Natural killer cell (primary cell): Measurements from ENCODE around the gene TRIM42. TPM values are rescaled to one million over a fixed set of nuclear protein-coding genes. Genes with fewer than 3 reads are reported as not detected.

Experiments used
- ATAC-seq, 3 donors: fragments of 150-1000 bp in 2 of 3; fragments of 200-7000 bp in 1 of 3; cut with Tn5 transposase; 1 replicate in 1 of 3; 2 replicates in 2 of 3; pipeline ENCODE4 v1.10.0; 2021; ENCODE audit warnings: mild to moderate bottlenecking in 2 of 3, moderate library complexity in 2 of 3
- DNase-seq, 2 donors: peaks; one replicate each; pipeline versions ENCODE4 v3.0.0 to v3.0.0-alpha.2; 2013 to 2021; ENCODE audit warnings: mixed read lengths in 1 of 2
- H3K27ac ChIP-seq: one replicate; pipeline ENCODE4 v1.5.1; 2013; ENCODE audit warnings: mild to moderate bottlenecking, low read length
- H3K27me3 ChIP-seq: one replicate; pipeline ENCODE4 v1.6.1; 2013; ENCODE audit warnings: low read length; ENCODE audit not compliant: control insufficient read depth, insufficient read depth
- H3K36me3 ChIP-seq: one replicate; pipeline ENCODE4 v1.6.1; 2013; ENCODE audit warnings: low read length; ENCODE audit not compliant: control insufficient read depth, insufficient read depth
- H3K4me1 ChIP-seq: one replicate; pipeline ENCODE4 v1.6.1; 2013; ENCODE audit warnings: low read length; ENCODE audit not compliant: control insufficient read depth, insufficient read depth
- H3K4me3 ChIP-seq: one replicate; pipeline ENCODE4 v1.5.1; 2013; ENCODE audit warnings: low read length
- H3K9me3 ChIP-seq: one replicate; pipeline ENCODE4 v1.6.1; 2013; ENCODE audit warnings: low read length; ENCODE audit not compliant: control insufficient read depth, insufficient read depth
- H3K27ac Mint-ChIP-seq, 2 donors: one replicate each; pipeline ENCODE4 v1.8.0; 2022; ENCODE audit warnings: mild to moderate bottlenecking in 2 of 2, mixed read lengths in 2 of 2, moderate library complexity in 1 of 2
- H3K27me3 Mint-ChIP-seq, 2 donors: one replicate each; pipeline ENCODE4 v1.8.0; 2022; ENCODE audit warnings: low read depth in 2 of 2, mixed read lengths in 2 of 2
- H3K36me3 Mint-ChIP-seq: one replicate; pipeline ENCODE4 v1.8.0; 2022; ENCODE audit warnings: mixed read lengths
- H3K4me1 Mint-ChIP-seq, 2 donors: one replicate each; pipeline ENCODE4 v1.8.0; 2022; ENCODE audit warnings: mixed read lengths in 2 of 2
- H3K4me3 Mint-ChIP-seq: one replicate; pipeline ENCODE4 v1.8.0; 2022; ENCODE audit warnings: mild to moderate bottlenecking, moderate library complexity, mixed read lengths
- H3K9me3 Mint-ChIP-seq, 2 donors: one replicate each; pipeline ENCODE4 v1.8.0; 2022; ENCODE audit warnings: mixed read lengths in 2 of 2
- WGBS: methylation state at CpG from one replicate; pipeline ENCODE4 v1.1.7; 2013; ENCODE audit warnings: missing lambda C conversion rate; ENCODE audit not compliant: insufficient coverage; 5-methylcytosine and 5-hydroxymethylcytosine counted together
- intact Hi-C: fragments of 100-400 bp; cut with micrococcal nuclease; formaldehyde crosslinking; loops from one replicate; pipeline ENCODE4 v1.14.2; 2022
- total RNA-seq, 4 donors: library from RNA; stranded (reverse); fragments of 120-200 nt in 1 of 4; gene quantifications; one replicate each; pipeline versions ENCODE4 v1.2.3 to v1.2.4, GENCODE V29; 2013 to 2022
- TF ChIP-seq, protein P1 (sequence below): fragments of 200-600 bp; IDR thresholded peaks from one replicate; pipeline ENCODE4 v1.8.0; 2022; ENCODE audit warnings: antibody characterized with exemption

TRIM42 gene
- not detected for total RNA-seq
- total RNA-seq (2013), result not detected

DNA sequence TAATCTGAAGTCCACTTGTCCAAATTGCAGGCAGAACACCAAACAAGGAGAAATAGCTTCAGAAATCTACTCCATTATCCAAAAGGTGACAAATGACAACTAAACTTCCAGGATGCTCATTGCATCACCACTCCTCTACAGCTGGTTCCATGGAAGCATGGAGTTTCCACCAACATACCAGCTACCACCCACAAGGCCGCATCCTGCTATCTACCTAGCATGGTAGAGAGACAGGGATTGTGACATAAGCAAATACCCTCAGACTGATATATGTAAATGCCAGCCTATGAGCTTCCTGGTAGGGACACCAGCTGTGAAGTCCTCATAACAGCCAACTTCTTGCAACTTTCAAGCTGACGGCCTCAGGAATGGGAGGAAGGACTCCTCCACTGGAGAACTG is at the start of gene TRIM42:
Gene TRIM42 (plus strand): TSS at position 301 of the 400 bp plus-strand sequence. CDS start 166 bp downstream, outside the sequence.
- 75% methylated on average over 2 of the region's 2 CpGs for WGBS
- peaks cover 0 to 3% of the 10 kb centered on the region in 2 donors for H3K9me3 Mint-ChIP-seq
- Histone ChIP-seq H3K27ac (no peak within 1 kb of the TSS), H3K27me3 (no peaks in the 10 kb centered on the region), H3K9me3 (no peaks in the 10 kb centered on the region), H3K36me3 (no peaks in the 10 kb centered on the region), H3K4me3 (no peak within 1 kb of the TSS), H3K4me1 (no peaks in the 10 kb centered on the region)
- TF ChIP-seq, protein P1, sequence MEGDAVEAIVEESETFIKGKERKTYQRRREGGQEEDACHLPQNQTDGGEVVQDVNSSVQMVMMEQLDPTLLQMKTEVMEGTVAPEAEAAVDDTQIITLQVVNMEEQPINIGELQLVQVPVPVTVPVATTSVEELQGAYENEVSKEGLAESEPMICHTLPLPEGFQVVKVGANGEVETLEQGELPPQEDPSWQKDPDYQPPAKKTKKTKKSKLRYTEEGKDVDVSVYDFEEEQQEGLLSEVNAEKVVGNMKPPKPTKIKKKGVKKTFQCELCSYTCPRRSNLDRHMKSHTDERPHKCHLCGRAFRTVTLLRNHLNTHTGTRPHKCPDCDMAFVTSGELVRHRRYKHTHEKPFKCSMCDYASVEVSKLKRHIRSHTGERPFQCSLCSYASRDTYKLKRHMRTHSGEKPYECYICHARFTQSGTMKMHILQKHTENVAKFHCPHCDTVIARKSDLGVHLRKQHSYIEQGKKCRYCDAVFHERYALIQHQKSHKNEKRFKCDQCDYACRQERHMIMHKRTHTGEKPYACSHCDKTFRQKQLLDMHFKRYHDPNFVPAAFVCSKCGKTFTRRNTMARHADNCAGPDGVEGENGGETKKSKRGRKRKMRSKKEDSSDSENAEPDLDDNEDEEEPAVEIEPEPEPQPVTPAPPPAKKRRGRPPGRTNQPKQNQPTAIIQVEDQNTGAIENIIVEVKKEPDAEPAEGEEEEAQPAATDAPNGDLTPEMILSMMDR, result no peak
- DNase-seq, result no peak
- ATAC-seq, result no peak
- no peaks in the 10 kb centered on the region for H3K4me1 Mint-ChIP-seq
- no peak within 1 kb of the TSS for H3K27ac Mint-ChIP-seq
- H3K27me3 Mint-ChIP-seq, result no peaks in the 10 kb centered on the region
- intact Hi-C loops, result no loop called here
- peaks cover 2% of the 10 kb centered on the region for H3K36me3 Mint-ChIP-seq
- no peak within 1 kb of the TSS for H3K4me3 Mint-ChIP-seq

DNA sequence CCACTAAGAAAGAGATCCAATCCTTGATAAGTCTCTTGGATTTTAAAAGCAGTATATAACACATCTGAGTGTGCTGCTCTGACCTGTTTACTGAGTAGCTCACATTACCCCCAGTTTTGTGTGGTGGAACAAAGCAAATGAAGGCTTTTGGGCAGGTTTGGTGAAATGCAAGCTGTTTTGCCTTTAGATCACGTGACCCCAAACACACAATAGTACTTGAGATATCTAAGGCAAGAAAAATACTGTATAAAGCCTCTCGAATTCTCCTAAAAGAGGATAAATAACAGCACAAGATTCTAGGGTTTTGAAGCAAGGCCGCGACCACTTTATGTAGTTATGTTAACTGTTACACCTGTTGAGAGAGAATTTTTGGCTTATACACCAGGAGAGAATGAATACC is 49.3 kb upstream of the TRIM42 start:
- Histone ChIP-seq H3K27ac (no peak overlapping the region), H3K4me1 (no peaks in the 10 kb centered on the region), H3K27me3 (no peaks in the 10 kb centered on the region), H3K4me3 (no peak overlapping the region), H3K9me3 (no peaks in the 10 kb centered on the region), H3K36me3 (no peaks in the 10 kb centered on the region)
- peaks cover 3% of the 10 kb centered on the region in 2 donors for H3K9me3 Mint-ChIP-seq
- TF ChIP-seq, protein P1, result no peak
- intact Hi-C loops, result no loop called here
- WGBS, result 49% methylated on average over 4 of the region's 4 CpGs
- H3K27me3 Mint-ChIP-seq, result peaks cover 0 to 6% of the 10 kb centered on the region in 2 donors
- H3K27ac Mint-ChIP-seq, result no peak overlapping the region
- H3K4me3 Mint-ChIP-seq, result no peak overlapping the region
- H3K36me3 Mint-ChIP-seq, result no peaks in the 10 kb centered on the region
- DNase-seq, result no peak
- H3K4me1 Mint-ChIP-seq, result no peaks in the 10 kb centered on the region
- ATAC-seq, result no peak

DNA sequence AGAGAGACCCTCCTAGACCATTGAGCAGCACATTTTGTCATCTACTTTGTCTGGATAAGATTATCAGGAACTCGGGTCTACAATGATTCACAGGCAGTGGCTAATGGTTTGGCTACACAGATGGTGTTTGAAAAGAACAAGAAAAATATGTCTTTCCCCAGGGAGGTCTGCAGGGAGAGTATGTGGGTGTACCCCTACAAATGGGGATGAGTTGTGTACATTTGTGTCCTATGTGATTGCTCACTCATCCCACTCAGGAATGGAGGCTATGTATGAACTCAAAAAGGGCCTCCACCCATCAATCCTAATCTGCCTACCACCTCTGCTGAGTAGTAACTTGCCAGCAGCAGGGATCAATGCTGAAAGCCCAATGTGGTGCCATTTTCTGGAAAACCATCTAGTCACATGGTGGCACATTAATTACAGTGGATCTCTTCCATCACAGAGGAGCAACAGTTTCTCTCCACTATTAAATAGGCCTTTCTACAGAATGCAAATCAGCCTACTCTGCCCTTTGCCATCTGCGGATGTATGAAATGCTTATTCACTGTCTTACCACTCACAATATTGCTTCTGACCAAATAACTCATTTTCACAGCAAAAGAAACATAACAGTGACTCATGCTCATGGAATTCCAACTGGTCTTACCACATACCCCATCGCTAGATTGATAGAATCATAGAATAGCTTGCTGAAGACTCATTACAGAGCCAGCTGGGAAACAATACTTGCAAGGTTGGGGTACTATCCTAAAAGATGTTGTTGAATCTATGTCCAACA is 48.3 kb upstream of the TRIM42 start:
- no peaks in the 10 kb centered on the region for H3K27me3 ChIP-seq
- no peaks in the 10 kb centered on the region for H3K4me1 Mint-ChIP-seq
- H3K9me3 ChIP-seq, result no peaks in the 10 kb centered on the region
- peaks cover 3% of the 10 kb centered on the region in 2 donors for H3K9me3 Mint-ChIP-seq
- no peaks in the 10 kb centered on the region for H3K36me3 Mint-ChIP-seq
- no peak for DNase-seq
- intact Hi-C loops, result no loop called here
- no peak overlapping the region for H3K27ac ChIP-seq
- H3K27ac Mint-ChIP-seq, result no peak overlapping the region
- TF ChIP-seq, protein P1, result no peak
- H3K27me3 Mint-ChIP-seq, result peaks cover 0 to 6% of the 10 kb centered on the region in 2 donors
- no peak overlapping the region for H3K4me3 ChIP-seq
- 88% methylated on average over 2 of the region's 3 CpGs for WGBS
- no peak overlapping the region for H3K4me3 Mint-ChIP-seq
- H3K4me1 ChIP-seq, result no peaks in the 10 kb centered on the region
- H3K36me3 ChIP-seq, result no peaks in the 10 kb centered on the region
- no peak for ATAC-seq

DNA sequence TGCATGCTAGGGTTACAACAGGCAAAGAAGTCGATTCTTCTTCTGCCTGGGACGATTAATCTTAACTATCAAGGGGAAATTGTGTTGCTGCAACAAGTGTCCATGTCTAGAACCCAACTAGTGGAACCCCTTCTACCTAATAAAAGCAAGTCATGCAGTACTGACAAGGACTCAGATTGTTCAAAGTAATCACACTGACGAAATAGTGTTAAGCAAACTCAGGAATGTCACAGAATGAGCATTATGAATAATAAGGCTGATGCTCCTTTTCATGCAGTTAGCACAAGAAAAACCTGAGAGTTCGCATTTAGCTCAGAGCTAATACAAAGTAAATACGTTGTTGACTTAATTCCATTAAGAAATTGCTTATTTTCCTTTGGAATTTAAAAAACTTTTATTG is 47.5 kb upstream of the TRIM42 start:
- Mint-ChIP-seq H3K36me3 (no peaks in the 10 kb centered on the region), H3K9me3 (peaks cover 0 to 3% of the 10 kb centered on the region in 2 donors), H3K4me1 (no peaks in the 10 kb centered on the region), H3K4me3 (no peak overlapping the region), H3K27ac (no peak overlapping the region), H3K27me3 (peaks cover 0 to 4% of the 10 kb centered on the region in 2 donors)
- ATAC-seq (no peak), DNase-seq (no peak)
- H3K9me3 ChIP-seq, result no peaks in the 10 kb centered on the region
- intact Hi-C loops, result no loop called here
- no peak overlapping the region for H3K27ac ChIP-seq
- TF ChIP-seq, protein P1, result no peak
- H3K4me1 ChIP-seq, result no peaks in the 10 kb centered on the region
- H3K36me3 ChIP-seq, result no peaks in the 10 kb centered on the region
- H3K4me3 ChIP-seq, result no peak overlapping the region
- 75% methylated on average over 4 of the region's 5 CpGs for WGBS
- H3K27me3 ChIP-seq, result no peaks in the 10 kb centered on the region
